K562 (cell line): ENCODE data around the gene HMBS.

Experiments
- NFYB ChIP-seq: IDR thresholded peaks from 2 replicates; pipeline ENCODE4 v1.6.1; 2011; ENCODE audit warnings: mild to moderate bottlenecking, moderate library complexity; ENCODE audit not compliant: insufficient read length; ENCODE audit errors: extremely low read depth
- SMARCA5 ChIP-seq: fragments of 450-650 bp; IDR thresholded peaks from 2 replicates; pipeline ENCODE4 v1.6.1; 2016
- SRSF7 ChIP-seq: fragments of 200-400 bp; formaldehyde crosslinking; optimal IDR thresholded peaks from 2 replicates; pipeline ENCODE3; 2017; ENCODE audit warnings: mild to moderate bottlenecking, low read depth, low read length
- TCF3 ChIP-seq: sonication (generic); formaldehyde crosslinking; IDR thresholded peaks from 2 replicates; pipeline ENCODE4 v1.4.0; 2020; ENCODE audit warnings: mild to moderate bottlenecking, missing genetic modification reagents
- ZNF263 ChIP-seq: sonication (generic); formaldehyde crosslinking; IDR thresholded peaks from 2 replicates; pipeline ENCODE4 v1.8.0; 2022; ENCODE audit warnings: mild to moderate bottlenecking, missing genetic modification reagents, borderline replicate concordance
- ZNF318 ChIP-seq, 2 experiments: fragments of 450-650 bp; IDR thresholded peaks; 2 replicates each; pipeline ENCODE4 v1.6.1; 2016; ENCODE audit warnings: mild to moderate bottlenecking in 2 of 2, borderline replicate concordance in 1 of 2, low read depth in 1 of 2, moderate library complexity in 1 of 2
- TF ChIP-seq, protein P1 (sequence below), 3 experiments: IDR thresholded peaks in 2 of 3; conservative IDR thresholded peaks in 1 of 3; 2 replicates each; pipeline ENCODE4 v1.5.1; 2011 to 2012; ENCODE audit warnings: low read length in 3 of 3, mild to moderate bottlenecking in 3 of 3, control low read depth in 2 of 3, improper control_type of control experiment in 1 of 3, inconsistent platforms in 1 of 3, low read depth in 1 of 3, mixed read lengths in 1 of 3, moderate library complexity in 1 of 3; ENCODE audit not compliant: insufficient read depth in 2 of 3
- TF ChIP-seq, protein P2 (sequence below): sonication (generic); formaldehyde crosslinking; IDR thresholded peaks from 2 replicates; pipeline ENCODE4 v1.8.1; 2023; ENCODE audit warnings: mild to moderate bottlenecking, missing genetic modification reagents
- TF ChIP-seq, protein P3 (sequence below): fragments of 450-650 bp; formaldehyde crosslinking; IDR thresholded peaks from 2 replicates; pipeline ENCODE4 v1.4.0; 2020; ENCODE audit warnings: mild to moderate bottlenecking, mixed read lengths

DNA sequence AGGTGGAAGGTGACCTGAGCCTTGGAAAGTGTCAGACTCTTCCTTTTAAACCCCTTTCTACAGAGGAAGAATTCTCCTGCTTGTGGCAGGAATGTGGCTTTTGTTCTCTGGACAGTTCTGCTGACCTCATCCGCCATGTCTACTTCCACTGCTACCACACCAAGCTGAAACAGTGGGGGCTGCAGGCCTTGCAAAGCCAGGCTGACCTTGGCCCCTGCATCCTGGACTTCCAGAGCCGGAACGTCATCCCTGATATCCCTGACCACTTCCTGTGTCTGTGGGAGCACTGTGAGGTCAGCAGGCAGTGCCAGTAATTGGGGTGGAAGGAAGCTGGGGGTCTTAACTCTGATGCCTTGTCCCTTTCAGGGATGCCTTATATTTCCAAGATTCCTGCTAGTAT lies 46.0 kb downstream of the HMBS start:
- TF ChIP-seq NFYB (no peak), ZNF263 (CRISPR knock-in tag) (no peak), ZNF318 (IDR thresholded peaks at IDR 0.05; ENCODE audit: borderline replicate concordance in 1 of 2, low read depth in 1 of 2) (no peak), SMARCA5 (no peak), TCF3 (no peak), SRSF7 (no peak)
- TF ChIP-seq, protein P1, sequence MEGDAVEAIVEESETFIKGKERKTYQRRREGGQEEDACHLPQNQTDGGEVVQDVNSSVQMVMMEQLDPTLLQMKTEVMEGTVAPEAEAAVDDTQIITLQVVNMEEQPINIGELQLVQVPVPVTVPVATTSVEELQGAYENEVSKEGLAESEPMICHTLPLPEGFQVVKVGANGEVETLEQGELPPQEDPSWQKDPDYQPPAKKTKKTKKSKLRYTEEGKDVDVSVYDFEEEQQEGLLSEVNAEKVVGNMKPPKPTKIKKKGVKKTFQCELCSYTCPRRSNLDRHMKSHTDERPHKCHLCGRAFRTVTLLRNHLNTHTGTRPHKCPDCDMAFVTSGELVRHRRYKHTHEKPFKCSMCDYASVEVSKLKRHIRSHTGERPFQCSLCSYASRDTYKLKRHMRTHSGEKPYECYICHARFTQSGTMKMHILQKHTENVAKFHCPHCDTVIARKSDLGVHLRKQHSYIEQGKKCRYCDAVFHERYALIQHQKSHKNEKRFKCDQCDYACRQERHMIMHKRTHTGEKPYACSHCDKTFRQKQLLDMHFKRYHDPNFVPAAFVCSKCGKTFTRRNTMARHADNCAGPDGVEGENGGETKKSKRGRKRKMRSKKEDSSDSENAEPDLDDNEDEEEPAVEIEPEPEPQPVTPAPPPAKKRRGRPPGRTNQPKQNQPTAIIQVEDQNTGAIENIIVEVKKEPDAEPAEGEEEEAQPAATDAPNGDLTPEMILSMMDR (IDR thresholded peaks at IDR 0.05 in 2 of 3, conservative IDR thresholded peaks at IDR 0.05 in 1 of 3; ENCODE audit: insufficient read depth in 2 of 3, low read depth in 1 of 3, low read length in 3 of 3): no peak
- TF ChIP-seq, protein P2, sequence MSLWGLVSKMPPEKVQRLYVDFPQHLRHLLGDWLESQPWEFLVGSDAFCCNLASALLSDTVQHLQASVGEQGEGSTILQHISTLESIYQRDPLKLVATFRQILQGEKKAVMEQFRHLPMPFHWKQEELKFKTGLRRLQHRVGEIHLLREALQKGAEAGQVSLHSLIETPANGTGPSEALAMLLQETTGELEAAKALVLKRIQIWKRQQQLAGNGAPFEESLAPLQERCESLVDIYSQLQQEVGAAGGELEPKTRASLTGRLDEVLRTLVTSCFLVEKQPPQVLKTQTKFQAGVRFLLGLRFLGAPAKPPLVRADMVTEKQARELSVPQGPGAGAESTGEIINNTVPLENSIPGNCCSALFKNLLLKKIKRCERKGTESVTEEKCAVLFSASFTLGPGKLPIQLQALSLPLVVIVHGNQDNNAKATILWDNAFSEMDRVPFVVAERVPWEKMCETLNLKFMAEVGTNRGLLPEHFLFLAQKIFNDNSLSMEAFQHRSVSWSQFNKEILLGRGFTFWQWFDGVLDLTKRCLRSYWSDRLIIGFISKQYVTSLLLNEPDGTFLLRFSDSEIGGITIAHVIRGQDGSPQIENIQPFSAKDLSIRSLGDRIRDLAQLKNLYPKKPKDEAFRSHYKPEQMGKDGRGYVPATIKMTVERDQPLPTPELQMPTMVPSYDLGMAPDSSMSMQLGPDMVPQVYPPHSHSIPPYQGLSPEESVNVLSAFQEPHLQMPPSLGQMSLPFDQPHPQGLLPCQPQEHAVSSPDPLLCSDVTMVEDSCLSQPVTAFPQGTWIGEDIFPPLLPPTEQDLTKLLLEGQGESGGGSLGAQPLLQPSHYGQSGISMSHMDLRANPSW (CRISPR knock-in tag): no peak
- TF ChIP-seq, protein P3, sequence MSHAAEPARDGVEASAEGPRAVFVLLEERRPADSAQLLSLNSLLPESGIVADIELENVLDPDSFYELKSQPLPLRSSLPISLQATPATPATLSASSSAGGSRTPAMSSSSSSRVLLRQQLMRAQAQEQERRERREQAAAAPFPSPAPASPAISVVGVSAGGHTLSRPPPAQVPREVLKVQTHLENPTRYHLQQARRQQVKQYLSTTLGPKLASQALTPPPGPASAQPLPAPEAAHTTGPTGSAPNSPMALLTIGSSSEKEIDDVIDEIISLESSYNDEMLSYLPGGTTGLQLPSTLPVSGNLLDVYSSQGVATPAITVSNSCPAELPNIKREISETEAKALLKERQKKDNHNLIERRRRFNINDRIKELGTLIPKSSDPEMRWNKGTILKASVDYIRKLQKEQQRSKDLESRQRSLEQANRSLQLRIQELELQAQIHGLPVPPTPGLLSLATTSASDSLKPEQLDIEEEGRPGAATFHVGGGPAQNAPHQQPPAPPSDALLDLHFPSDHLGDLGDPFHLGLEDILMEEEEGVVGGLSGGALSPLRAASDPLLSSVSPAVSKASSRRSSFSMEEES: no peak
